Stimulated activated CD4-positive, alpha-beta T cell treated with anti-CD3 and anti-CD28 coated beads, Interleukin-15, amount 100 ng/mL, for 48 hours (primary cell): ENCODE measurements around the gene S100A7A.
"Not testable (repeated sequence)": the region's sequence is repeated elsewhere in the genome, so short reads cannot be mapped to it uniquely, and the experiment has no call there.

Source experiments
- DNase-seq, 2 donors: peaks; one replicate each; pipeline ENCODE4 v3.0.0-alpha.2; 2020; ENCODE audit warnings: low read depth in 2 of 2

Gene S100A7A

GRCh38 chr1:153422450-153423068 is 6.2 kb downstream of the S100A7A start:
- DNase-seq: peak; percentile 4 to 46

GRCh38 chr1:153426809-153427208 is 10.5 kb downstream of the S100A7A start:
- no peak for DNase-seq

GRCh38 chr1:153428073-153428638 is 11.8 kb downstream of the S100A7A start:
- no peak for DNase-seq

GRCh38 chr1:153428791-153429190 is 12.5 kb downstream of the S100A7A start:
- no peak for DNase-seq

- DNase-seq: no peak
Observed at GRCh38 chr1:153429266-153430165, 13.2 kb downstream of the S100A7A start.

DNA sequence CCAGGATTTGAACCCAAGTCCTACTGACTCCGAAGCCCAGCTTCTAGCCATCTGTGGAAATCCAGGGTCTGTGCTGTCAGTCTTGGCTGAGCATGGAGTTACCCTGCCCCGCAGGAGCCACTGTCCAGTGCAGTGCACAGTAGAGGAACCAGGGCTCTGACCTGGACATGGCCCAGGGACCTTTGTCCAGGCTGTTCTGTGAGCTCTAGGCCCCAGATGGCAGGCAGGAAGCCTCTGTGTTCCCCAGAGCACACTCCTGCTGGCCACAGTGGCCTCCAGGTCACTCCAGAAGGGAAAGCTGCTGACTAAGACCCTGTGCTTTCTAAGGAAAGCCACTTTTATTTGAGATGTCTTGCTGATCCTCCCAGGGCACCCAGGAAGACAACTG is 13.8 kb downstream of the S100A7A start:
- no peak for DNase-seq

GRCh38 chr1:153430561-153430960 is 14.2 kb downstream of the S100A7A start:
- no peak for DNase-seq

DNA sequence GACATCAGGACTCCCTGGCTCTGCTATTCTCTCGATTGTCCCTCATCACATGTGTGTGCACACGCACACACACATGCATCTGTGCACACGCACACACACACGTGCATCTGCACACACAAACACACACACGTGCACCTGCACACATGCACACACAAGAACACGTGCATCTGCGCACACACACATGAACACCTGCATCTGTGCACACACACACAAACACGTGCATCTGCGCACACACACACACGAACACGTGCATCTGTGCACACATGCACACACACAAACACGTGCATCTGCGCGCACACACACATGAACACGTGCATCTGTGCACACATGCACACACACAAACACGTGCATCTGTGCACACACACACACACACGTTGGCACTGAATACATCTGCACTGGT is 14.7 kb downstream of the S100A7A start:
- DNase-seq: no peak

GRCh38 chr1:153431427-153431826 is 15.1 kb downstream of the S100A7A start:
- no peak for DNase-seq

DNA sequence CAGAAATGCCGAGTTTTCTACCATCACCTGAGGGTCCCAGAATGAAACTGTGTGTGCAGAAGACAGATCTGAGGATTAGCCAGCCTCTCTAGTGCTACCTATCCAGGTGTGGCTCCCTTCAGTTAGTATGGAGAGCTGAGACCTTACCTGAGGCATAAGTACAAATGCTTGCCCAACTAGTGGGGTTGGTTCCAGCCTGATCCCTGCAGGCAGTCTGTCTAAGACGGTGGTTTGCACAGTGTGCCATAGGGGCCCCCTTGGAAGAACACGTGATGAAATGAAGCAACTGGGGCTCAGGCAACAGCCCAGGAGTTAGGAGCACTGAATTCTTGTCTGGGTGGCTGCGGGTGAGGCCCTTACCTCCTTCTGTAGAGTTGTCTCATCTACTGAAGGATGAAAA is 15.6 kb downstream of the S100A7A start:
- DNase-seq: no peak

- no peak for DNase-seq
Observed at GRCh38 chr1:153432874-153433681, 16.8 kb downstream of the S100A7A start.

DNA sequence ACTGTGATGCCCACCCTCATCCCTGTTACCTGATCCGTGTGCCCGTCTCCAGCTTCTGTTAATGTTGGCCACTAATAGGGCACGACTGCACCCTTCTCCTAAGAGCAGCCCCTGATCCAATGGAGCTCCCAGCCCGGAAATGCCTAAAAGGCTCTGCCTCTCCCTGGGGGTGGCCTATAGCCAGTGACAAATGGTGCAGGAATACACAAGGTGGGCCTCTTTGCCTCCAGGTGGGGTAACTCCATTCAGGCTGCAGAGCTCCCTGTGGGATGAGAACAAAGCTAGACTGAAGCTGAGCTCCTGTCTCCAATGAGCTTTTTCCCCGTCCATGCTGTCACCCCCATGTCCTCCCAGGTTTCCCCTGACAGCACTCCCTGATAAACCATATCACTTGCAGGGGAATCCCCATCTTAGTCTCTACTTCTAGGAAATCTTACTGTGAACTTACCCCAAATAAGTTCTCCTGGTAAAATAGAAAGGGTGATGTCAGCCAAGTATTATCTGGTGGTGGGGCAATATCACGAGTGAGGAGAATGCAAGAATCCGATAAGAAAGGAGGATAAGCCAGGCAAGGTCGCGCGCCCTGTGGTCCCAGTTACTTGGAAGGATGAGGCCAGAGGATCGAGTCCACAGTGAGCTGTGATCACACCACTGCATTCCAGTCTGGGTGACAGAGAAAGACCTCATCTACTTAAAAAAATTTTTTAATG is 18.6 kb downstream of the S100A7A start:
- DNase-seq: no peak

DNA sequence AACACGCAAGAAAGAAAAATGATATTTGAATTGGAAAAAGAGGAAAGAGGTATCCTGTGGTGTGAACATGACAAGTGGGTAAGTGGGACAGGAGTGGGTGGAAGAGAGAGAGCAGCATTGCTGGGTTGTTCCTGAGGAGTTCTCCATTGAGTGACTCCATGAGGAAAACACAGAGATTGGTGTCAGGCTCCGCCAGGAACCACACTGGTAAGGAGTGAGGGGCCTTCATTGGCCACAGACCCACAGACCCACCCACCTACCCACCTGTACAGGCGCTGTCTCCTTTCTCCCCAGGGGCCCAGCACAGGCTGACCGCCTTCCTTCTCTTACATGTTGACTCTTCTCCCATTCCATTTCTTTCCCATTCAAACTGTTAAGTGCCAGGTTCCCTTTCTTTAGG is 20.9 kb downstream of the S100A7A start:
- no peak for DNase-seq

GRCh38 chr1:153438599-153438998 is 22.3 kb downstream of the S100A7A start:
- DNase-seq: no peak

- no peak for DNase-seq
Observed at GRCh38 chr1:153439273-153439672, 23.0 kb downstream of the S100A7A start.

DNA sequence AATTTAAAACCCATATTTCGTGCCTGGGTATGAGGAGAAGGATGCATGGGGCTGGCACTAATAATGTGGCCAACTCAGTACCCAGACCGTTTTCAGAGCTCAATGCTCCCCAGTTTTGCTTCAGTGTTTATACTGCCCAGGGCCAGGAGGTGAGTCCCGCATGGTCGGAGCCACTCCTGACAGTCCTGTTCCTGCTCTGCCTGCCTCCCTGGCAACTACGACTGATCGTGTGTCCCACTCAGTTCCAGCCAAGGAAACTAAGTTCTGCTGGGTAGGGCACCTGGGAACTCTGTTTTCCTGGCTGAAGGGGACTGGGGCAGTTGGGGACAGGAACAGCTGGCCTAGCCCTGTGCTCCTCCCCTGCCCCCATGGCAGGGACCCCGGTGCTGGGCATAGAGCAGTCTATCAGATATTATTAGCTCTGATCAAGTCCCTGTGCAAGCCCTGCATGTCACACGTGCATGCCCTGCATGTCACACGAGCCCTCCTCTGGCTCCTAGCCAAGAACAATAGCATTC is 25.0 kb downstream of the S100A7A start:
- no peak for DNase-seq

- no peak for DNase-seq
Observed at GRCh38 chr1:153443486-153443885, 27.2 kb downstream of the S100A7A start.

DNA sequence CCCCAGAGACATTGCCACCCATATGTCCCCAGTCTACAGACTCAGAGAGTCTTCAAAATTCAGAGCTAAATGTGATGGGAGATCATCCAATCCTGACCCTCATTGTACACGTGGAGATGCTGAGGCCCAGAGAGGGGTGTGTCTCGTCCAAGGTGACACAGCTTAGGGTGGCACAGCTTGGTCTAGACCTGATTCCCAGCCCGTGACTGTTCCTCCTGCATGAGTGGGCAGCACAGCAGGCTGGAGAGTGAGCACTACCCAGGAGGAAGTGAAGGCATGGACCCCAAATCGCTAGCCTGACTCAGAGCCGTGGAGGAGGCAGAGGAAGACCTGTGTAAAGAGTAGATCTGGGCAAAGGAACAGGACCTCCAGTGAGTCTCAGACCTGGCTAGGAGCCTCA is 27.8 kb downstream of the S100A7A start:
- no peak for DNase-seq

DNA sequence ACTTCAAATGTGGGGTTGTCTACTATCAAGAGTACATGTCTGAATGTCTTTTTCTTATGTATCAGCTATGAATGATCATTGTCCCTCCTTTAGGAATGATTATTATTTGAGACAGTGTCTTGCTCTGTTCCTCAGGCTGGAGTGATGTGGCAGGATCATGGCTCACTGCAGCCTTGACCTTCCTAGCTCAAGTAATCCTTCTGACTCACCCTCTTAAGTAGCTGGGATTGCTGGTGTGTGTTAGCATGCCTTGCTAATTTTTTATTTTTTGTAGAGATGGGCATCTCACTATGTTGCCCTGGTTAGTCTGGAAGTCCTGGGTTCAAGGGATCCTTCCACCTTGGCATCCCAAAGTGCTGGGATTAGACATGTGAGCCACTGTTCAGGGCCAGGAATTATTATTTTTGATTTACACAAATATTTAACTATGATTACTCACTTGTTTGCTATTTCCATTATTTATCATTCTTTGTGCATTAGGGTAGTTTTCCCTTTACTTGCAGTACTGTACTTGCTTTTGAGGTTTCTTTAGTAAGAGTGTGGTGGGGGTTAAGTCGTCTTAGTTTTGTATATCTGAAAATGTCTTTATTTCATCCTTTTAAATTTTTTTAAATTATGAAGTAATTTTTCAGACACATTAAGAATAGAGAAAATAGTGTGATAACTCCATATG is 31.3 kb downstream of the S100A7A start:
- DNase-seq: no peak

DNA sequence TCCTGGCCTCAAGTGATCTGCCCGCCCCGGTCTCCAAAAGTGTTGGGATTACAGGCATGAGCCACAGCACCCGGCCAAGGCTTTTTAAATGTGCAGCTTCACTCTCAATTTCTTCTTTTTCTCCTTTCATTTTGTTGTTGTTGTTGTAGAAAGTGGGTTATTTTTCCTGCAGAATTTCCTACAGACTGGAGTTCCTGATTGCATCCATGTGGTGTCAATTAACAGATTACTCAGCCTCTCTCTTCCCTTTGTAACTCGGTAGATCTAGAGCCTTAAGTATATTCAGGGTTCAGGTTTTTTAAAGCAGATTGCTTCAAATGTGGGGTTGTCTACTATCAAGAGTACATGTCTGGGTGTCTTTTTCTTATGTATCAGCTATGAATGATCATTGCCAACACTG is 32.5 kb downstream of the S100A7A start:
- DNase-seq: not testable (repeated sequence)

GRCh38 chr1:153456396-153456795 is 40.1 kb downstream of the S100A7A start:
- DNase-seq: no peak
